CD14-positive monocyte (primary cell): ENCODE results near the gene GLRX5. TPM values are rescaled to one million over a fixed set of nuclear protein-coding genes. Genes with fewer than 3 reads are reported as not detected.
A peak's percentile ranks its signal among the peaks of the same experiment; 100 is the strongest.

Source experiments
- DNase-seq, 3 donors: peaks; one replicate each; pipeline ENCODE4 v3.0.0-alpha.2; 2011 to 2022
- H2AFZ ChIP-seq: 2 replicates; pipeline ENCODE4 v1.6.0; 2012; ENCODE audit warnings: mild to moderate bottlenecking, low read depth, low read length, inconsistent platforms; ENCODE audit not compliant: insufficient read depth, poor library complexity, severe bottlenecking
- H3K27ac ChIP-seq, 2 donors: 1 replicate in 1 of 2; 2 replicates in 1 of 2; pipeline ENCODE4 v1.5.1; 2012 to 2013; ENCODE audit warnings: low read length in 2 of 2, control low read depth in 1 of 2, inconsistent platforms in 1 of 2, low read depth in 1 of 2, mild to moderate bottlenecking in 1 of 2
- H3K27me3 ChIP-seq, 2 donors: one replicate each; pipeline versions ENCODE4 v1.6.0 to v1.6.1; 2011 to 2013; ENCODE audit warnings: low read length in 2 of 2; ENCODE audit not compliant: control insufficient read depth in 2 of 2, insufficient read depth in 2 of 2
- H3K36me3 ChIP-seq, 2 donors: replicated peaks in 1 of 2; 1 replicate in 1 of 2; 2 replicates in 1 of 2; pipeline versions ENCODE4 v1.5.1 to v1.6.1; 2012 to 2013; ENCODE audit warnings: low read length in 2 of 2, control low read depth in 1 of 2, inconsistent platforms in 1 of 2, mild to moderate bottlenecking in 1 of 2; ENCODE audit not compliant: insufficient read depth in 2 of 2, control insufficient read depth in 1 of 2
- H3K4me1 ChIP-seq, 2 donors: 1 replicate in 1 of 2; 2 replicates in 1 of 2; pipeline versions ENCODE4 v1.5.1 to v1.6.1; 2012 to 2013; ENCODE audit warnings: low read length in 2 of 2, control low read depth in 1 of 2, inconsistent platforms in 1 of 2, mild to moderate bottlenecking in 1 of 2, moderate library complexity in 1 of 2; ENCODE audit not compliant: insufficient read depth in 2 of 2, control insufficient read depth in 1 of 2
- H3K4me2 ChIP-seq: replicated peaks from 2 replicates; pipeline ENCODE3; 2012; ENCODE audit warnings: low read length, moderate library complexity, mild to moderate bottlenecking; ENCODE audit not compliant: poor library complexity, severe bottlenecking; ENCODE audit errors: extremely low read depth
- H3K4me3 ChIP-seq, 3 experiments: fragments of 200-600 bp in 1 of 3; sonication (generic) in 1 of 3; replicated peaks in 1 of 3; 1 replicate in 2 of 3; 2 replicates in 1 of 3; pipeline ENCODE4 v1.5.1; 2011 to 2013; ENCODE audit warnings: low read length in 3 of 3, mild to moderate bottlenecking in 3 of 3, control low read depth in 2 of 3, low read depth in 2 of 3, inconsistent platforms in 1 of 3, moderate library complexity in 1 of 3
- H3K79me2 ChIP-seq: 2 replicates; pipeline ENCODE4 v1.6.0; 2012; ENCODE audit warnings: mild to moderate bottlenecking, control low read depth, inconsistent platforms, low read length, moderate library complexity; ENCODE audit not compliant: insufficient read depth
- H3K9ac ChIP-seq: 2 replicates; pipeline ENCODE4 v1.6.0; 2017; ENCODE audit warnings: low read length, mild to moderate bottlenecking; ENCODE audit not compliant: insufficient read depth, poor library complexity, severe bottlenecking
- H3K9me3 ChIP-seq, 2 donors: replicated peaks in 1 of 2; 1 replicate in 1 of 2; 2 replicates in 1 of 2; pipeline versions ENCODE4 v1.5.1 to v1.6.1; 2012 to 2013; ENCODE audit warnings: low read length in 2 of 2, control low read depth in 1 of 2; ENCODE audit not compliant: control insufficient read depth in 1 of 2, insufficient read depth in 1 of 2
- H4K20me1 ChIP-seq: 2 replicates; pipeline ENCODE4 v1.6.0; 2012; ENCODE audit warnings: mild to moderate bottlenecking, low read length, control low read depth, moderate library complexity; ENCODE audit not compliant: insufficient read depth
- H3K27ac Mint-ChIP-seq, 7 donors: one replicate each; pipeline ENCODE4 v1.8.0; 2020; ENCODE audit warnings: mild to moderate bottlenecking in 7 of 7, mixed read lengths in 7 of 7, moderate library complexity in 6 of 7, inconsistent platforms in 2 of 7
- H3K27me3 Mint-ChIP-seq, 3 donors: one replicate each; pipeline ENCODE4 v1.8.0; 2021 to 2022; ENCODE audit warnings: low read depth in 3 of 3, mild to moderate bottlenecking in 3 of 3, mixed read lengths in 3 of 3, moderate library complexity in 3 of 3, inconsistent platforms in 1 of 3
- H3K36me3 Mint-ChIP-seq, 2 donors: one replicate each; pipeline ENCODE4 v1.8.0; 2020; ENCODE audit warnings: mixed read lengths in 2 of 2, inconsistent platforms in 1 of 2, mild to moderate bottlenecking in 1 of 2
- H3K4me1 Mint-ChIP-seq: one replicate; pipeline ENCODE4 v1.8.0; 2020; ENCODE audit warnings: mild to moderate bottlenecking, mixed read lengths
- H3K4me3 Mint-ChIP-seq, 2 donors: one replicate each; pipeline ENCODE4 v1.8.0; 2020; ENCODE audit warnings: mild to moderate bottlenecking in 2 of 2, mixed read lengths in 2 of 2, moderate library complexity in 1 of 2
- H3K9me3 Mint-ChIP-seq, 7 donors: one replicate each; pipeline ENCODE4 v1.8.0; 2020 to 2022; ENCODE audit warnings: mixed read lengths in 7 of 7, mild to moderate bottlenecking in 6 of 7, moderate library complexity in 6 of 7, inconsistent platforms in 2 of 7
- WGBS: methylation state at CpG from one replicate; pipeline ENCODE4 v1.1.5; 2013; ENCODE audit warnings: missing lambda C conversion rate; ENCODE audit not compliant: insufficient coverage; 5-methylcytosine and 5-hydroxymethylcytosine counted together
- intact Hi-C, 2 donors: fragments of 100-400 bp; cut with micrococcal nuclease; formaldehyde crosslinking; loops; one replicate each; pipeline versions ENCODE4 v1.15.0 to v1.15.1; 2023
- polyA plus RNA-seq, 3 donors: library from polyadenylated mRNA; depleted of rRNA in 1 of 3; unstranded in 2 of 3; stranded (reverse) in 1 of 3; fragments of 300-500 nt in 2 of 3; fragments of >200 nt in 1 of 3; fragmentation: Illumina TruSeq in 2 of 3; gene quantifications; 1 replicate in 2 of 3; 2 replicates in 1 of 3; pipeline ENCODE4 v1.2.3, GENCODE V29; 2012 to 2021
- TF ChIP-seq, protein P1 (sequence below): fragments of 200-600 bp; IDR thresholded peaks from one replicate; pipeline ENCODE4 v1.8.0; 2022; ENCODE audit warnings: antibody characterized with exemption, mild to moderate bottlenecking

The GLRX5 gene
- polyA plus RNA-seq, 3 donors, result 10.9 to 43.1 (median 31.1) TPM

DNA sequence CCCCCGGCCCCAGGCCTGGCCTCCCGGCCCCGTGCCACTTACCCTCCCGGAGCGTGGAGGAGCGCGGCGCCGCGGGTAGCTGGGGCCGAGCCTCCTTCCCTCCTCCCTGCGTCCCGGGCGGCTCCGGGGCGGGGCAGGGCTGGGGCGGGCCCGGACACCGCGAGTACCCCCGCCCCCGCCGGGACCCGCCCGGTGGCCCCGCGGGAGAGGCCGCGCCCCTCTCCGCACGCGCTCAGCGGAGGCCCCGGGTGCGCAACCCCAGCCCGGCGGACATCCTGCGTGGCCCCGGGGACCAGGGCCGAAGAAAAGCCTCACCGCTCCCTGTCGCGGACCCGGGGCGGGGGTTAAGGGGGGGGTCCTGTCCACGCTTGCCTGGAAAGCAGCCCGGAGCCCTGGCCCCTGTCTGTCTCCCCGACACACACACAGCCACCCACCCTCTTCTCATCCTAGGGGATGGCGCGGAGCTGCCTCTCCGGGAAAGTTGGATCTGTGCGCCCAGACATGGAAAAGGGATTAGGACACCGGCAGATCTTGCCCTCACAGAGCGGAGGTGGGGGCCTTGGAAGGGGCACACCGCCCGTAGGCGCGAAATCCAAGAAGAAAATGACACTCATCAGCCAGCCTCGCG lies 18.2 kb upstream of the GLRX5 start, which contains the start of gene SYNE3:
SYNE3 (minus strand) TSS at position 97 of the 628 bp plus-strand sequence. CDS start 40,829 bp downstream, outside the sequence.
- peak within 1 kb of the TSS; percentile 94 to 99 (median 98) for H3K27ac Mint-ChIP-seq
- Histone ChIP-seq H3K4me3 (peak within 1 kb of the TSS; percentile 62 to 90 (median 63)), H3K27me3 (no peaks in the 10 kb centered on the region), H3K4me2 (peak within 1 kb of the TSS; percentile 90), H3K9ac (peak within 1 kb of the TSS; percentile 70), H4K20me1 (peaks cover 41% of the 10 kb centered on the region), H3K36me3 (no peaks in the 10 kb centered on the region), H3K79me2 (peaks cover 58% of the 10 kb centered on the region), H3K4me1 (peaks cover 84 to 87% of the 10 kb centered on the region in 2 donors), H3K9me3 (no peaks in the 10 kb centered on the region), H3K27ac (peak within 1 kb of the TSS; percentile 86 to 92), H2AFZ (peak within 1 kb of the TSS; percentile 49)
- H3K36me3 Mint-ChIP-seq, result peaks cover 10 to 11% of the 10 kb centered on the region in 2 donors
- TF ChIP-seq, protein P1, sequence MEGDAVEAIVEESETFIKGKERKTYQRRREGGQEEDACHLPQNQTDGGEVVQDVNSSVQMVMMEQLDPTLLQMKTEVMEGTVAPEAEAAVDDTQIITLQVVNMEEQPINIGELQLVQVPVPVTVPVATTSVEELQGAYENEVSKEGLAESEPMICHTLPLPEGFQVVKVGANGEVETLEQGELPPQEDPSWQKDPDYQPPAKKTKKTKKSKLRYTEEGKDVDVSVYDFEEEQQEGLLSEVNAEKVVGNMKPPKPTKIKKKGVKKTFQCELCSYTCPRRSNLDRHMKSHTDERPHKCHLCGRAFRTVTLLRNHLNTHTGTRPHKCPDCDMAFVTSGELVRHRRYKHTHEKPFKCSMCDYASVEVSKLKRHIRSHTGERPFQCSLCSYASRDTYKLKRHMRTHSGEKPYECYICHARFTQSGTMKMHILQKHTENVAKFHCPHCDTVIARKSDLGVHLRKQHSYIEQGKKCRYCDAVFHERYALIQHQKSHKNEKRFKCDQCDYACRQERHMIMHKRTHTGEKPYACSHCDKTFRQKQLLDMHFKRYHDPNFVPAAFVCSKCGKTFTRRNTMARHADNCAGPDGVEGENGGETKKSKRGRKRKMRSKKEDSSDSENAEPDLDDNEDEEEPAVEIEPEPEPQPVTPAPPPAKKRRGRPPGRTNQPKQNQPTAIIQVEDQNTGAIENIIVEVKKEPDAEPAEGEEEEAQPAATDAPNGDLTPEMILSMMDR, result no peak
- no peaks in the 10 kb centered on the region for H3K9me3 Mint-ChIP-seq
- H3K4me1 Mint-ChIP-seq, result peaks cover 74% of the 10 kb centered on the region
- WGBS, result 7% methylated on average over 45 of the region's 60 CpGs
- H3K27me3 Mint-ChIP-seq, result peaks cover 0 to 4% (median 0%) of the 10 kb centered on the region in 3 donors
- H3K4me3 Mint-ChIP-seq, result peak within 1 kb of the TSS; percentile 86 to 95
- peak in 1 of 3 donors; percentile 38 for DNase-seq
- intact Hi-C loops, result loop anchor here (10.0 kb wide), 2 partner anchors 202 to 362 kb away; partner anchors contain the start of genes CLMN (in 1 of the 2) and DICER1 (in 1 of the 2)

DNA sequence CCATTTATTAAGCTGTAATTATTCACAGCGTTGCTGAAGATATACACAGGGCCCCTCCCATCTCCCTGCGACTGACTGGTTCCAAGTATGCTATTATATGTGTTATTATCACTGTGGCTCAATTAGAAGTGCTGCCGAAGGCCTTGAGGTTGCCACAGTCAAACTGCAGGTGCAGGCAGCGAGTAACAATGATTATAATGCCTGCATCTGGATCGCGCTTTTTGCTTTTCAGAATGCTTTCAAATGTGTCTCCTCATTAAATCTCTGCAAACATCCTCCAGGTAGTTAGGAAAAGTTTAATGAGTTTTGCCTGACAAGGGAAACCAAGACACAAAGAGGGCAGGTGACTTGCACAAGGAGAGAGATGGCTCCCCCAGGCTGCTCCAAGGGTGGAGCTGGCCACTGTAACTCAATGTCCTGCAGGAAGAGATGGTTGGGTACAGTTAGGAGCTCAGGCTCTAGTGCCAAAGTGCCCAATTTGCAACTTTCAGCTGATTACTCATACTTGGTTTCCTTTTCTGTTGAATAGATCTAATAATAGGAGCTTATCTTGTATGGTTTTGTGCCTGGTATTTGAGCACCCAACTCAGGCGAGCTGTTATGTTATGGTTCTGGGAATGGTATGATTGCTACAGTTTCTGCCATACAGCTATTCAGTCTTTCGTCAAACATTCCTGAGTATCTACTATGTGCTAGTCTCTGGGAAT lies 16.7 kb upstream of the GLRX5 start:
- H3K36me3 ChIP-seq, result no peaks in the 10 kb centered on the region
- Mint-ChIP-seq H3K4me3 (peak overlapping the region; percentile 43 to 64), H3K27ac (peak overlapping the region; percentile 90 to 99 (median 98)), H3K27me3 (peaks cover 0 to 4% (median 0%) of the 10 kb centered on the region in 3 donors), H3K9me3 (no peaks in the 10 kb centered on the region), H3K36me3 (peaks cover 2 to 6% of the 10 kb centered on the region in 2 donors), H3K4me1 (peaks cover 81% of the 10 kb centered on the region)
- peaks cover 26% of the 10 kb centered on the region for H4K20me1 ChIP-seq
- intact Hi-C loops, result loop anchor here (2.0 to 10.0 kb wide), 3 partner anchors 21 to 363 kb away; partner anchors contain the start of genes CLMN (in 1 of the 2) and DICER1 (in 1 of the 2)
- TF ChIP-seq, protein P1, result no peak
- peak overlapping the region; percentile 90 for H3K4me2 ChIP-seq
- H3K9ac ChIP-seq, result peak overlapping the region; percentile 6
- H3K27me3 ChIP-seq, result no peaks in the 10 kb centered on the region
- H3K79me2 ChIP-seq, result peaks cover 43% of the 10 kb centered on the region
- H3K9me3 ChIP-seq, result no peaks in the 10 kb centered on the region
- peak overlapping the region in 1 of 3 experiments; percentile 58 for H3K4me3 ChIP-seq
- WGBS, result no CpG with 5 or more reads among the region's 8 CpGs
- DNase-seq, result peak in 2 of 3 donors; percentile 47 to 61
- peak overlapping the region; percentile 92 for H3K27ac ChIP-seq
- H3K4me1 ChIP-seq, result peaks cover 93 to 94% of the 10 kb centered on the region in 2 donors
- no peak overlapping the region for H2AFZ ChIP-seq
